ENCODE data around the gene GXYLT2.

The GXYLT2 gene

GRCh38 chr3:72897758-72898007 lies 9.8 kb downstream of the GXYLT2 start:
- TF ChIP-seq FOXP2 (optimal IDR thresholded peaks at IDR 0.05; ENCODE audit: borderline replicate concordance, extremely low read depth, extremely low read length, insufficient read depth) (no peak), POLR2AphosphoS5 (IDR thresholded peaks at IDR 0.05; ENCODE audit: low read depth, low read length) (no peak), TAF1 (IDR thresholded peaks at IDR 0.05; ENCODE audit: borderline replicate concordance, insufficient read depth, low read length) (no peak), SIN3A (IDR thresholded peaks at IDR 0.05; ENCODE audit: borderline replicate concordance, insufficient read depth, low read length) (no peak)
- TF ChIP-seq, protein P1, sequence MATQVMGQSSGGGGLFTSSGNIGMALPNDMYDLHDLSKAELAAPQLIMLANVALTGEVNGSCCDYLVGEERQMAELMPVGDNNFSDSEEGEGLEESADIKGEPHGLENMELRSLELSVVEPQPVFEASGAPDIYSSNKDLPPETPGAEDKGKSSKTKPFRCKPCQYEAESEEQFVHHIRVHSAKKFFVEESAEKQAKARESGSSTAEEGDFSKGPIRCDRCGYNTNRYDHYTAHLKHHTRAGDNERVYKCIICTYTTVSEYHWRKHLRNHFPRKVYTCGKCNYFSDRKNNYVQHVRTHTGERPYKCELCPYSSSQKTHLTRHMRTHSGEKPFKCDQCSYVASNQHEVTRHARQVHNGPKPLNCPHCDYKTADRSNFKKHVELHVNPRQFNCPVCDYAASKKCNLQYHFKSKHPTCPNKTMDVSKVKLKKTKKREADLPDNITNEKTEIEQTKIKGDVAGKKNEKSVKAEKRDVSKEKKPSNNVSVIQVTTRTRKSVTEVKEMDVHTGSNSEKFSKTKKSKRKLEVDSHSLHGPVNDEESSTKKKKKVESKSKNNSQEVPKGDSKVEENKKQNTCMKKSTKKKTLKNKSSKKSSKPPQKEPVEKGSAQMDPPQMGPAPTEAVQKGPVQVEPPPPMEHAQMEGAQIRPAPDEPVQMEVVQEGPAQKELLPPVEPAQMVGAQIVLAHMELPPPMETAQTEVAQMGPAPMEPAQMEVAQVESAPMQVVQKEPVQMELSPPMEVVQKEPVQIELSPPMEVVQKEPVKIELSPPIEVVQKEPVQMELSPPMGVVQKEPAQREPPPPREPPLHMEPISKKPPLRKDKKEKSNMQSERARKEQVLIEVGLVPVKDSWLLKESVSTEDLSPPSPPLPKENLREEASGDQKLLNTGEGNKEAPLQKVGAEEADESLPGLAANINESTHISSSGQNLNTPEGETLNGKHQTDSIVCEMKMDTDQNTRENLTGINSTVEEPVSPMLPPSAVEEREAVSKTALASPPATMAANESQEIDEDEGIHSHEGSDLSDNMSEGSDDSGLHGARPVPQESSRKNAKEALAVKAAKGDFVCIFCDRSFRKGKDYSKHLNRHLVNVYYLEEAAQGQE (IDR thresholded peaks at IDR 0.05; ENCODE audit: insufficient read depth in 1 of 2, low read depth in 2 of 2, low read length in 2 of 2), result no peak

GRCh38 chr3:72899349-72899765 lies 11.5 kb downstream of the GXYLT2 start:
- no peak for TF ChIP-seq TAF1 (IDR thresholded peaks at IDR 0.05; ENCODE audit: borderline replicate concordance, insufficient read depth, low read length)
- no peak for TF ChIP-seq POLR2AphosphoS5 (IDR thresholded peaks at IDR 0.05; ENCODE audit: low read depth, low read length)

DNA sequence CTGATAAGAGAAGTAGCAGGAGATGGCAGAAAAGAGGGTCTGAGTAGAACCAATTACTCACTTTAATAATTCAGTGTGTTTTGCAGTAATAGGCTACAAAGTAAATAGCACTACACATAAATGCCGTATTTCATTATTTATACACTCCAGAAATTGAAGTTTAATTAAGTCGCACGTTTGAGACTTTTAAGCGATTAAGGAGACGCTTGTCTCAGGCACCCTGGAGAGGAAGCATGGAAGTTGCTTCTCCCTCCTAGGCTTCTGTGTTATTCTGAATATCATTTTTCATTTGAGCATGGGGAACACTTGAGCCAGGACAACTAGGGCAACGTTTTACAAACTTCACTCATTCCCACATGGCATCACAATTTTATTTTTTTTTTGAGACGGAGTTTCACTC lies 12.2 kb downstream of the GXYLT2 start:
- TF ChIP-seq SIN3A (IDR thresholded peaks at IDR 0.05; ENCODE audit: borderline replicate concordance, insufficient read depth, low read length) (no peak), TAF1 (IDR thresholded peaks at IDR 0.05; ENCODE audit: borderline replicate concordance, insufficient read depth, low read length) (no peak), POLR2AphosphoS5 (IDR thresholded peaks at IDR 0.05; ENCODE audit: low read depth, low read length) (no peak), FOXP2 (optimal IDR thresholded peaks at IDR 0.05; ENCODE audit: borderline replicate concordance, extremely low read depth, extremely low read length, insufficient read depth) (no peak)
- TF ChIP-seq, protein P1 (IDR thresholded peaks at IDR 0.05; ENCODE audit: insufficient read depth in 1 of 2, low read depth in 2 of 2, low read length in 2 of 2), result no peak

- TF ChIP-seq TAF1 (IDR thresholded peaks at IDR 0.05; ENCODE audit: borderline replicate concordance, insufficient read depth, low read length) (no peak), SIN3A (IDR thresholded peaks at IDR 0.05; ENCODE audit: borderline replicate concordance, insufficient read depth, low read length) (no peak), FOXP2 (optimal IDR thresholded peaks at IDR 0.05; ENCODE audit: borderline replicate concordance, extremely low read depth, extremely low read length, insufficient read depth) (no peak), POLR2AphosphoS5 (IDR thresholded peaks at IDR 0.05; ENCODE audit: low read depth, low read length) (no peak)
- TF ChIP-seq, protein P1 (IDR thresholded peaks at IDR 0.05; ENCODE audit: insufficient read depth in 1 of 2, low read depth in 2 of 2, low read length in 2 of 2), result no peak
These were observed 14.0 kb downstream of the GXYLT2 start for GRCh38 chr3:72901840-72902239.

DNA sequence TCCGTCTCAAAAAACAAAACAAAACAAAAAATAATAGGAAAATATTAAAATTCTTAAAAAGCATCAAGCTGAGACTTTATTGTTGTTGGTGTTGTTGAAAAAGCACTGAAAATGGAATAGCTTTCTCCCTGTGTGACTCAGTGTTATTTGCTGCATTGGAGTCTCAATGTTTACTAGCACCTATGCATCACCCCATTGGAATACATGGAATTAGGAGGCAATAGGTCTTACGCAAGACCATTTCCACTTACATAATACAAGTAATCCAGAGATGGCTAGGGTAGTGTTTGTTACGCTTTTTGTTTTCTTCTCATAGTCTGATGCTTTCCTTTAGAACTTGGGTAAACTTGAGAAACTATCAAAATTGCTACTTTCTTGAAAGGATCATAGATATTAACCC lies 15.2 kb downstream of the GXYLT2 start:
- TF ChIP-seq TAF1 (IDR thresholded peaks at IDR 0.05; ENCODE audit: borderline replicate concordance, insufficient read depth, low read length) (no peak), SIN3A (IDR thresholded peaks at IDR 0.05; ENCODE audit: borderline replicate concordance, insufficient read depth, low read length) (no peak), POLR2AphosphoS5 (IDR thresholded peaks at IDR 0.05; ENCODE audit: low read depth, low read length) (no peak), FOXP2 (optimal IDR thresholded peaks at IDR 0.05; ENCODE audit: borderline replicate concordance, extremely low read depth, extremely low read length, insufficient read depth) (no peak)
- TF ChIP-seq, protein P1 (IDR thresholded peaks at IDR 0.05; ENCODE audit: insufficient read depth in 1 of 2, low read depth in 2 of 2, low read length in 2 of 2), result no peak
